ENCODE data around the gene STARD9. TPM values are rescaled to one million over a fixed set of nuclear protein-coding genes. Genes with fewer than 3 reads are reported as not detected.

STARD9 gene
- polyA plus RNA-seq, 1 donor (not counting 4 experiments of a cell fraction or from before 2014, with no cell fraction given), result 0.76 TPM

- Histone ChIP-seq H3K9ac (ENCODE audit: control insufficient read depth, extremely low read depth, insufficient read depth, low read length) (no peak overlapping the region), H3K9me3 (ENCODE audit: control insufficient read depth, low read depth, low read length) (no peaks in the 10 kb centered on the region), H3K4me1 (ENCODE audit: control insufficient read depth, extremely low read depth, insufficient read depth, low read length) (peaks cover 5% of the 10 kb centered on the region), H3K27me3 (ENCODE audit: control insufficient read depth, extremely low read depth, insufficient read depth, low read length) (no peaks in the 10 kb centered on the region), H4K20me1 (ENCODE audit: control insufficient read depth, extremely low read depth, insufficient read depth, low read length) (no peaks in the 10 kb centered on the region), H3K4me2 (ENCODE audit: control insufficient read depth, extremely low read depth, insufficient read depth, low read depth, low read length) (no peak overlapping the region), H3K79me2 (ENCODE audit: control insufficient read depth, insufficient read depth, low read length) (no peaks in the 10 kb centered on the region), H3K36me3 (ENCODE audit: control insufficient read depth in 2 of 2, extremely low read depth in 1 of 2, insufficient read depth in 2 of 2, low read length in 2 of 2) (peaks cover 3 to 7% of the 10 kb centered on the region in 2 experiments), H3K9me1 (ENCODE audit: control insufficient read depth, extremely low read depth, insufficient read depth, low read length) (no peaks in the 10 kb centered on the region), H3K27ac (ENCODE audit: control insufficient read depth, insufficient read depth, low read length) (no peak overlapping the region), H3K4me3 (ENCODE audit: control insufficient read depth in 2 of 3, extremely low read depth in 1 of 3, insufficient read depth in 2 of 3, low read depth in 1 of 3, low read length in 3 of 3) (no peak overlapping the region), H2AFZ (ENCODE audit: control insufficient read depth, low read length) (no peak overlapping the region)
- DNase-seq (ENCODE audit: low read depth, low spot score) (no peak), FAIRE-seq (no peak)
- TF ChIP-seq EZH2 (IDR thresholded peaks at IDR 0.05; ENCODE audit: low read length), result no peak
- dilution Hi-C loops (cut with MboI; ENCODE audit: extremely low pct_ligation_motif_present, low sequenced_read_pairs), result no loop called here
These were observed 143.6 kb downstream of the STARD9 start for GRCh38 chr15:42719043-42719442.

GRCh38 chr15:42720071-42720470 is 144.7 kb downstream of the STARD9 start:
- FAIRE-seq, result no peak
- no peak overlapping the region for H3K4me3 ChIP-seq (ENCODE audit: control insufficient read depth in 2 of 3, extremely low read depth in 1 of 3, insufficient read depth in 2 of 3, low read depth in 1 of 3, low read length in 3 of 3)
- peak overlapping the region; percentile 37 for H3K27ac ChIP-seq (ENCODE audit: control insufficient read depth, insufficient read depth, low read length)
- no peak overlapping the region for H3K4me2 ChIP-seq (ENCODE audit: control insufficient read depth, extremely low read depth, insufficient read depth, low read depth, low read length)
- H3K4me1 ChIP-seq (ENCODE audit: control insufficient read depth, extremely low read depth, insufficient read depth, low read length), result peaks cover 5% of the 10 kb centered on the region
- no peak overlapping the region for H2AFZ ChIP-seq (ENCODE audit: control insufficient read depth, low read length)
- TF ChIP-seq EZH2 (IDR thresholded peaks at IDR 0.05; ENCODE audit: low read length) (no peak), CTCF (optimal IDR thresholded peaks at IDR 0.05 in 1 of 3, IDR thresholded peaks at IDR 0.05 in 1 of 3, conservative IDR thresholded peaks at IDR 0.05 in 1 of 3; ENCODE audit: extremely low read depth in 1 of 3, insufficient read depth in 2 of 3, low read length in 3 of 3) (no peak)
- dilution Hi-C loops (cut with MboI; ENCODE audit: extremely low pct_ligation_motif_present, low sequenced_read_pairs), result no loop called here
- no peak for DNase-seq (ENCODE audit: low read depth, low spot score)
- H3K9me3 ChIP-seq (ENCODE audit: control insufficient read depth, low read depth, low read length), result no peaks in the 10 kb centered on the region
- H3K79me2 ChIP-seq (ENCODE audit: control insufficient read depth, insufficient read depth, low read length), result no peaks in the 10 kb centered on the region
- H3K9me1 ChIP-seq (ENCODE audit: control insufficient read depth, extremely low read depth, insufficient read depth, low read length), result no peaks in the 10 kb centered on the region
- H3K27me3 ChIP-seq (ENCODE audit: control insufficient read depth, extremely low read depth, insufficient read depth, low read length), result no peaks in the 10 kb centered on the region
- H3K36me3 ChIP-seq (ENCODE audit: control insufficient read depth in 2 of 2, extremely low read depth in 1 of 2, insufficient read depth in 2 of 2, low read length in 2 of 2), result peaks cover 11 to 12% of the 10 kb centered on the region in 2 experiments
- H4K20me1 ChIP-seq (ENCODE audit: control insufficient read depth, extremely low read depth, insufficient read depth, low read length), result no peaks in the 10 kb centered on the region
- H3K9ac ChIP-seq (ENCODE audit: control insufficient read depth, extremely low read depth, insufficient read depth, low read length), result no peak overlapping the region

GRCh38 chr15:42721016-42721415 is 145.6 kb downstream of the STARD9 start:
- Histone ChIP-seq H3K36me3 (ENCODE audit: control insufficient read depth in 2 of 2, extremely low read depth in 1 of 2, insufficient read depth in 2 of 2, low read length in 2 of 2) (peaks cover 12 to 17% of the 10 kb centered on the region in 2 experiments), H3K4me1 (ENCODE audit: control insufficient read depth, extremely low read depth, insufficient read depth, low read length) (peaks cover 5% of the 10 kb centered on the region), H4K20me1 (ENCODE audit: control insufficient read depth, extremely low read depth, insufficient read depth, low read length) (no peaks in the 10 kb centered on the region), H3K4me3 (ENCODE audit: control insufficient read depth in 2 of 3, extremely low read depth in 1 of 3, insufficient read depth in 2 of 3, low read depth in 1 of 3, low read length in 3 of 3) (no peak overlapping the region), H3K27ac (ENCODE audit: control insufficient read depth, insufficient read depth, low read length) (peak overlapping the region; percentile 45), H3K4me2 (ENCODE audit: control insufficient read depth, extremely low read depth, insufficient read depth, low read depth, low read length) (no peak overlapping the region), H3K9me1 (ENCODE audit: control insufficient read depth, extremely low read depth, insufficient read depth, low read length) (no peaks in the 10 kb centered on the region), H3K9ac (ENCODE audit: control insufficient read depth, extremely low read depth, insufficient read depth, low read length) (no peak overlapping the region), H2AFZ (ENCODE audit: control insufficient read depth, low read length) (no peak overlapping the region), H3K79me2 (ENCODE audit: control insufficient read depth, insufficient read depth, low read length) (no peaks in the 10 kb centered on the region), H3K9me3 (ENCODE audit: control insufficient read depth, low read depth, low read length) (no peaks in the 10 kb centered on the region), H3K27me3 (ENCODE audit: control insufficient read depth, extremely low read depth, insufficient read depth, low read length) (no peaks in the 10 kb centered on the region)
- DNase-seq (ENCODE audit: low read depth, low spot score) (peak; percentile 62), FAIRE-seq (peak; percentile 5)
- dilution Hi-C loops (cut with MboI; ENCODE audit: extremely low pct_ligation_motif_present, low sequenced_read_pairs), result no loop called here
- no peak for TF ChIP-seq CTCF (optimal IDR thresholded peaks at IDR 0.05 in 1 of 3, IDR thresholded peaks at IDR 0.05 in 1 of 3, conservative IDR thresholded peaks at IDR 0.05 in 1 of 3; ENCODE audit: extremely low read depth in 1 of 3, insufficient read depth in 2 of 3, low read length in 3 of 3)
- TF ChIP-seq EZH2 (IDR thresholded peaks at IDR 0.05; ENCODE audit: low read length), result no peak

Data from keratinocyte (primary cell).